Lung (tissue), 12 donors: ENCODE data around the gene TAOK2. TPM values are rescaled to one million over a fixed set of nuclear protein-coding genes. Genes with fewer than 3 reads are reported as not detected.
"Not testable (repeated sequence)": the region's sequence is repeated elsewhere in the genome, so short reads cannot be mapped to it uniquely, and the experiment has no call there.

Experiments used
- ATAC-seq: fragments of 200-7000 bp; cut with Tn5 transposase; one replicate; pipeline ENCODE4 v1.9.1; 2020; ENCODE audit warnings: moderate number of reproducible peaks; ENCODE audit not compliant: insufficient read depth, low FRiP score
- DNase-seq, 3 donors: peaks; one replicate each; pipeline ENCODE4 v3.0.0-alpha.2; 2013 to 2017
- H3K27ac ChIP-seq, 2 donors: one replicate each; pipeline ENCODE4 v1.5.1; 2013; ENCODE audit warnings: mild to moderate bottlenecking in 2 of 2, moderate library complexity in 2 of 2, control low read depth in 1 of 2, inconsistent platforms in 1 of 2, low read depth in 1 of 2, low read length in 1 of 2
- H3K27me3 ChIP-seq, 3 donors: one replicate each; pipeline ENCODE4 v1.5.1; 2013; ENCODE audit warnings: low read length in 2 of 3; ENCODE audit not compliant: control insufficient read depth in 3 of 3, insufficient read depth in 3 of 3
- H3K36me3 ChIP-seq, 4 donors: one replicate each; pipeline ENCODE4 v1.5.1; 2013; ENCODE audit warnings: low read length in 4 of 4, mild to moderate bottlenecking in 1 of 4, moderate library complexity in 1 of 4; ENCODE audit not compliant: control insufficient read depth in 4 of 4, insufficient read depth in 4 of 4
- H3K4me1 ChIP-seq, 5 donors: one replicate each; pipeline ENCODE4 v1.5.1; 2013; ENCODE audit warnings: low read length in 5 of 5, mild to moderate bottlenecking in 2 of 5, moderate library complexity in 1 of 5; ENCODE audit not compliant: control insufficient read depth in 5 of 5, insufficient read depth in 5 of 5
- H3K4me3 ChIP-seq: one replicate; pipeline ENCODE4 v1.5.1; 2013; ENCODE audit warnings: mild to moderate bottlenecking, control low read depth, moderate library complexity
- H3K9ac ChIP-seq, 2 donors: one replicate each; pipeline ENCODE4 v1.5.1; 2013; ENCODE audit warnings: low read length in 2 of 2, control low read depth in 1 of 2; ENCODE audit not compliant: insufficient read depth in 1 of 2
- H3K9me3 ChIP-seq, 4 donors: one replicate each; pipeline ENCODE4 v1.5.1; 2013; ENCODE audit warnings: low read length in 3 of 4, mild to moderate bottlenecking in 1 of 4, moderate library complexity in 1 of 4; ENCODE audit not compliant: control insufficient read depth in 4 of 4, insufficient read depth in 3 of 4
- WGBS, 2 donors: extraction: QIAGEN DNeasy Blood & Tissue Kit; methylation state at CpG; one replicate each; pipeline ENCODE4 v1.1.7; 2013; 5-methylcytosine and 5-hydroxymethylcytosine counted together
- polyA plus RNA-seq, 2 donors: library from polyadenylated mRNA; stranded (reverse); fragments of 200-250 nt; gene quantifications; one replicate each; pipeline ENCODE4 v1.2.1, GENCODE V29; 2013
- total RNA-seq, 2 donors: library from RNA; depleted of rRNA in 1 of 2; stranded (reverse); fragments of >200 nt in 1 of 2; gene quantifications; one replicate each; pipeline ENCODE4 v1.2.1, GENCODE V29; 2014 to 2021
- TF ChIP-seq, protein P1 (sequence below): IDR thresholded peaks from 2 replicates; pipeline ENCODE4 v1.5.1; 2012; ENCODE audit warnings: mild to moderate bottlenecking; ENCODE audit errors: control extremely low read depth, extremely low read depth
- donor health status: control.
- donor health status: control.
- donor health status: Bipolar disorder and iron deficiency.
- donor health status: healthy.
- donor health status: DM: yes; HTN: yes; CAD: no.

Gene TAOK2
- total and polyA plus RNA-seq, 4 donors: 33.8 to 71.8 (median 55.4) TPM

DNA sequence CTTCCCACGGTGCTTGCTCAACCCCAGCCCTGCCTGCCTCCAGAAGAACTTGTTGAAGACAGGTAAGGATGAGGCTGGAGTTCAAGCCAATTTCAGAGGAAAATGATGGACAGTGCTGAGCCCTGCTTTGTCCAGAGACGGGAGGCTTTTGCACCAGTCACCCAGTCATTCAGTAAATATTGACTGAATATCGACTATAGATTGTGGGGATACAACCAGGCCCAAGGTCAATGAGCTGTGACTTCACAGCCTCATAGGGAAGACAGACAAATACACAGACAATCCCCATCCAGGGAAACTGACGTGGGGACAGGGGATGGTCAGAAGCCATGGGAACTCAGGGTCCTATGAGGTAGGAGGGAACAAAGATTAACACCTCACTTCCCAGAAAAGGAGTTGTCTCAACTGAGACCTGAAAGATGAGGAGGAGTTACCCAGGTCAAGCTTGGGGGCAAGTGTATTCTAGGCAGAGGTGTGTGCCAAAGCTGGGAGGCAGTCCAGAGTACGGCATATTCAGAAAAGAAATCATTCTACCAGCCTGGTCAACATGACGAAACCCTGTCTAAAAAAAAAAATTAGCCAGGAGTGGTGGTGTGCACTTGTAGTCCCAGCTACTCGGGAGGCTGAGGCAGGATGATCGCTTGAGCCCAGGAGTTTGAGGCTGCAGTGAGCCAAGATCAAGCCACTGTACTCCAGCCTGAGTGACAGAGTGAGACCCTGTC, 43.0 kb downstream of the TAOK2 start:
- Histone ChIP-seq H3K27me3 (peaks cover 0 to 15% (median 7%) of the 10 kb centered on the region in 3 donors), H3K9me3 (no peaks in the 10 kb centered on the region), H3K27ac (no peak overlapping the region), H3K9ac (no peak overlapping the region), H3K36me3 (no peaks in the 10 kb centered on the region), H3K4me1 (peaks cover 0 to 7% (median 0%) of the 10 kb centered on the region in 5 donors), H3K4me3 (no peak overlapping the region)
- no peak for ATAC-seq
- DNase-seq: no peak
- TF ChIP-seq, protein P1, sequence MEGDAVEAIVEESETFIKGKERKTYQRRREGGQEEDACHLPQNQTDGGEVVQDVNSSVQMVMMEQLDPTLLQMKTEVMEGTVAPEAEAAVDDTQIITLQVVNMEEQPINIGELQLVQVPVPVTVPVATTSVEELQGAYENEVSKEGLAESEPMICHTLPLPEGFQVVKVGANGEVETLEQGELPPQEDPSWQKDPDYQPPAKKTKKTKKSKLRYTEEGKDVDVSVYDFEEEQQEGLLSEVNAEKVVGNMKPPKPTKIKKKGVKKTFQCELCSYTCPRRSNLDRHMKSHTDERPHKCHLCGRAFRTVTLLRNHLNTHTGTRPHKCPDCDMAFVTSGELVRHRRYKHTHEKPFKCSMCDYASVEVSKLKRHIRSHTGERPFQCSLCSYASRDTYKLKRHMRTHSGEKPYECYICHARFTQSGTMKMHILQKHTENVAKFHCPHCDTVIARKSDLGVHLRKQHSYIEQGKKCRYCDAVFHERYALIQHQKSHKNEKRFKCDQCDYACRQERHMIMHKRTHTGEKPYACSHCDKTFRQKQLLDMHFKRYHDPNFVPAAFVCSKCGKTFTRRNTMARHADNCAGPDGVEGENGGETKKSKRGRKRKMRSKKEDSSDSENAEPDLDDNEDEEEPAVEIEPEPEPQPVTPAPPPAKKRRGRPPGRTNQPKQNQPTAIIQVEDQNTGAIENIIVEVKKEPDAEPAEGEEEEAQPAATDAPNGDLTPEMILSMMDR: no peak
- WGBS, 2 donors: 78 to 86% methylated on average over 8 of the region's 8 CpGs

DNA sequence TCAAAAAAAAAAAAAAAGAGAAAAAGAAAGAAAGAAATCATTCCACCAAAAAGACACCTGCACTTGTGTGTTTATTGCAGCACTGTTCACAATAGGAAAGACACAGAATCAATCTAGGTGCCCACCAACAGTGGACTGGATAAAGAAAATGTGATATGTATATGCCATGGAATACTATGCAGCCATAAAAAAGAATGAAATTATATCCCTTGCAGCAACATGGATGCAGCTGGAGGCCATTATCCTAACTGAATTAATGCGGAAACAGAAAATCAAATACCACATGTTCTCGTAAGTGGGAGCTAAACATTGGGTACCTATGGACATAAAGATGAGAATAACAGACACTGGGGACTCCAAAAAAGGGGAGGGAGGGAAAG, 43.6 kb downstream of the TAOK2 start:
- Histone ChIP-seq H3K4me3 (no peak overlapping the region), H3K27me3 (peaks cover 0 to 9% (median 2%) of the 10 kb centered on the region in 3 donors), H3K4me1 (peaks cover 0 to 8% (median 0%) of the 10 kb centered on the region in 5 donors), H3K36me3 (no peaks in the 10 kb centered on the region), H3K9me3 (no peaks in the 10 kb centered on the region), H3K27ac (no peak overlapping the region), H3K9ac (no peak overlapping the region)
- ATAC-seq (no peak), DNase-seq (no peak)
- WGBS, 2 donors: 97 to 100% methylated on average over 2 of the region's 2 CpGs
- TF ChIP-seq, protein P1: no peak

DNA sequence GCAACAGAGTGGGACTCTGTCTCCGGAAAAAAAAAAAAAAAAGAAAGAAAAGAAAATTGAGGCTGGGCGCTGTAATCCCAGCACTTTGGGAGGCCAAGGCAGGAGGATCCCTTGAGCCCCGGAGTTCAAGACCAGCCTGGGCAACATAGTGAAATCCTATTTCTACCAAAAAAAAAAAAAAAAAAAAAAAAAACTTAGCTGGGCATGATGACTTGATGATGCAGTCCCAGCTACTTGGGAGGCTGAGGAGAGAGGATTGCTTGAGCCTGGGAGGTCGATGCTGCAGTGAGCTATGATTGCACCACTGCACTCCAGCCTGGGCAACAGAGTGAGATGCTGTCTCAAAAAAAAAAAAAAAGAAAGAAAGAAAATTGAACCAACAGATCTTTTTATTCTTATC, 44.3 kb downstream of the TAOK2 start:
- H3K9me3 ChIP-seq, DNase-seq, H3K9ac ChIP-seq, H3K27ac ChIP-seq, H3K4me1 ChIP-seq, H3K36me3 ChIP-seq, ATAC-seq, H3K4me3 ChIP-seq, H3K27me3 ChIP-seq: not testable (repeated sequence)
- 83 to 97% methylated on average over 4 of the region's 4 CpGs for WGBS, 2 donors

DNA sequence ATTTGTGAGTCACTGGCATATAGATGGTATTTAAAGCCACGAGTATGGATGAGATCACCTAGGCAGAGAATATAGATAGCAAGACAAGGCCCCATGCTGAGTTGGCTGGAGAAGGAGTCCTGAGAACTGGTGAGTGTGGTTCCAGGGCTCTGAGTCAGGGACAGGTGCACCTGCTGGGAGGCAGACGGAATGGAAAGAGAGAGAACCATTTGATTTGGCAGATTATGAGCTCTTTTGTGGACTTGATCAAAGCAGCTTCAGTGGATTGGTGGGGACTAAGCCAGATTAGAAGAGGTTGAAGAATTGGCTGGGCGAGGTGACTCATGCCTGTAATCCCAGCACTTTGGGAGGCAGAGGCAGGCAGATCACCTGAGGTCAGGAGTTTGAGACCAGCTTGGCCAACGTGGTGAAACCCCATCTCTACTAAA, 45.1 kb downstream of the TAOK2 start:
- Histone ChIP-seq H3K4me3 (no peak overlapping the region), H3K9me3 (no peaks in the 10 kb centered on the region), H3K4me1 (peaks cover 0 to 8% (median 0%) of the 10 kb centered on the region in 5 donors), H3K36me3 (no peaks in the 10 kb centered on the region), H3K9ac (no peak overlapping the region), H3K27me3 (peaks cover 0 to 6% (median 2%) of the 10 kb centered on the region in 3 donors), H3K27ac (no peak overlapping the region)
- ATAC-seq: no peak
- no peak for DNase-seq
- TF ChIP-seq, protein P1: no peak
- 76 to 81% methylated on average over 4 of the region's 4 CpGs for WGBS, 2 donors
